HG03025 (cell line): ENCODE data around the gene GBA3.

Source experiments
- ATAC-seq: cut with Tn5 transposase; IDR thresholded peaks from one replicate; pipeline ENCODE4 v1.9.1; 2021; ENCODE audit warnings: mild to moderate bottlenecking, moderate library complexity; ENCODE audit not compliant: unreplicated experiment, low FRiP score

Gene GBA3

GRCh38 chr4:22692736-22693135, at the start of gene GBA3:
Gene GBA3 (plus strand): TSS chr4:22692937.
- ATAC-seq: no peak

GRCh38 chr4:22643952-22644351, 48.8 kb upstream of the GBA3 start:
- no peak for ATAC-seq

- ATAC-seq: no peak
Measured at GRCh38 chr4:22645481-22646182, 47.1 kb upstream of the GBA3 start.

- ATAC-seq: no peak
Measured at GRCh38 chr4:22648996-22649395, 43.7 kb upstream of the GBA3 start.

GRCh38 chr4:22650771-22651170, 42.0 kb upstream of the GBA3 start:
- ATAC-seq: no peak

- no peak for ATAC-seq
Measured at GRCh38 chr4:22653752-22654151, 39.0 kb upstream of the GBA3 start.

GRCh38 chr4:22661443-22661842, 31.3 kb upstream of the GBA3 start:
- ATAC-seq: no peak

- no peak for ATAC-seq
Measured at GRCh38 chr4:22667332-22667940, 25.3 kb upstream of the GBA3 start.

GRCh38 chr4:22668301-22668700, 24.4 kb upstream of the GBA3 start:
- ATAC-seq: no peak

GRCh38 chr4:22668702-22669101, 24.0 kb upstream of the GBA3 start:
- no peak for ATAC-seq

GRCh38 chr4:22670956-22671355, 21.8 kb upstream of the GBA3 start:
- no peak for ATAC-seq

GRCh38 chr4:22672519-22672918, 20.2 kb upstream of the GBA3 start:
- no peak for ATAC-seq

GRCh38 chr4:22672944-22673343, 19.8 kb upstream of the GBA3 start:
- ATAC-seq: no peak

- no peak for ATAC-seq
Measured at GRCh38 chr4:22674700-22675099, 18.0 kb upstream of the GBA3 start.

- no peak for ATAC-seq
Measured at GRCh38 chr4:22676063-22676462, 16.7 kb upstream of the GBA3 start.

GRCh38 chr4:22677780-22678179, 15.0 kb upstream of the GBA3 start:
- no peak for ATAC-seq

- no peak for ATAC-seq
Measured at GRCh38 chr4:22678940-22679854, 13.5 kb upstream of the GBA3 start.

- ATAC-seq: no peak
Measured at GRCh38 chr4:22680065-22680642, 12.6 kb upstream of the GBA3 start.

GRCh38 chr4:22683726-22684125, 9.0 kb upstream of the GBA3 start:
- ATAC-seq: no peak

- no peak for ATAC-seq
Measured at GRCh38 chr4:22686141-22686540, 6.6 kb upstream of the GBA3 start.

GRCh38 chr4:22688236-22688635, 4.5 kb upstream of the GBA3 start:
- ATAC-seq: no peak
